RKO (cell line): ENCODE results near the gene TMEM134.

Experiments
- DNase-seq: peaks from one replicate; pipeline ENCODE4 v3.0.0-alpha.2; 2016; ENCODE audit warnings: low spot score

Gene TMEM134

DNA sequence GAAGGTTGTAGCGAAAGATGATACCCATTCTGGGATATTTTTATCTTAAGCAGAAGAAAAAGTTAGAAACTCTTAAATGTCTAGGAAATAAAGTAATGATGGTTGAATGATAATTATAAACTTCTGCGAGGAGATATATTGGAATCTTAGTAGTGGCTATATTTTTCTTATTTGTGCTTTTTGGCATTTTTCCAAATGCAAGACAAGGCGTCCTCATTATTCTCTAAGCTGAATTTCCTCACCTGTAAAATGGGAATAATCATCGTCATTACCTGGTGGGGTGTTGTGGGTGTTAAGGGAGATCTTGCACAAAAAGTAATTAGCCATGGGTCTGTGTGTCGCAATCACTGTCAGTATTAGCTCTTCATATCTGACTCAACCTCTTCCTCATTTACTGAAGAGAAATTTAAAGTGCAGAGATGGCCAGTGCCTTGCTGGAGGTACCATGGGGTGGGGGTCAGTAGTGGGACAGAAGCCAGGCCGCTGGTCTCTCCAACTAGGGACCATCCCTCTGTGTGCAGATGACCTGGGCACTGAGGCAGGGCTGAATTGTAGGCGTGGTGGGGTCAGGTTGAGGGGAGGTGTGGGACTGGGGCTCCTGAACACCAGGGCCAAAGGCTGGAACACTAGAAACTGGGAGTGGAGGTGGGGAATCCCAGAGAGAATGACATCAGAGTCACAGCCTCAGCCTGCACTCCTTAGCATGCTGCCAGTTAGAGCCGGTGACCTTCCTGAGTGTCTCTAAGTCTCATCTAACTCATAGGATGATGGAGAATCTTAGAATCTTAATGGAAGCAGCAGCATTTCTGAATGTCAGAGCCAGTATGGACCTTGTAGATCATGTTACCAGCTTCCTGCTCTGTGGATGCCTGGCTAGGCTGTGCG is 32.0 kb upstream of the TMEM134 start:
- DNase-seq: no peak

- DNase-seq: no peak
These were observed 31.4 kb upstream of the TMEM134 start for GRCh38 chr11:67500484-67500821.

DNA sequence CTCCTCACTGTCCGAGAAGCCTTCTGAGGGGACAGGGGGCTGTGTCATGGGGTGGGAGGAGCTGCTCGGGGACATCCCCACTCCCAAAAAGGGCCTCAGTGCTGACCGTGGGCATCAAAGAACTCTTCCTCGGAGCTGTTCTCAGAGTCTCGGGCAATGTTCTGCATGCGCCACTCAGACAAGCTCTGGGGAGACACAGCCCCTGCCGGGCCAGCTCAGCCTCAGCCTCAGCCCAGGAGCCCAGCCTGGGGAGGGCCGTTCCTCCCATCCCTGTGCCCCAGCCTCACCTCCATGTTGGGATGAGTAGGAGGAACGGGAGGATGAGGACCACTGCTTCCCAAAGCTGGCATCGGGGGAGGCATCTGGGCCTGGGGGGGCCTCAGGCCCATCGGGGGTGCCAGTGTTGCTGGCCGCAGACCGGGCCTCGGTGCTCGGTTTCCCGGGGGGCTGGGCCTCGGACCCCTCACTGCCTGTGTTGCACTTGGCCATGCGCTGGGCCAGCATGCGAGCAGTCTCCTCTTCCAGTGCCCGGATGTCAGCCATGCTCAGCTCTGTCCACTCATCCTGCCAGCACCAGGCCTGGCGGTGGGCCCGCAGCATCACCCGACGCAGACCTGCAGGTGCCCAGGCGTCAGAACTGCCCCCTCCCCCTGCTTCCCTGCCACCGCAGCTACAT is 30.9 kb upstream of the TMEM134 start:
- no peak for DNase-seq

DNA sequence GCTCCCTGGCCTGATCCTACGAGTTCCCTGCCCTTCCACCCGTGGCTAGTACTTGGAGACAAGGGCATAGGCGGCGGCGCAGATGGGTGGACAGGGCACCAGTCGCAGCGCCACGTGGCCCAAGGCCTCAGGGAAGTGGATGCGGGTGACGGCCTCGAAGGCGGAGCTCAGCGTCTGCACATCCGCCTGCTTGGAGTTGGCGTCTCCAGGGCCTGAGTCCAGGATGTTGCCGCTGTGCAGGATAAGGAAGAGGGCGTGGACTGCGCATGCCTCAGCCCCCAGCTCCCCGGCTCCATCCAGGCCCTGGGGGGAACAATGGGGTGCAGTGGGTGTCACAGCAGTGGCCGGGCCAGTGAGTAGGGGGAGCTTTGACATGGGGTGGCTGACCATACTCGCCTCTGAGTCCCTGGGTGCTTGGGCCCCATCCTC is 29.5 kb upstream of the TMEM134 start:
- DNase-seq: no peak

GRCh38 chr11:67497656-67498291 is 28.7 kb upstream of the TMEM134 start:
- DNase-seq: no peak

DNA sequence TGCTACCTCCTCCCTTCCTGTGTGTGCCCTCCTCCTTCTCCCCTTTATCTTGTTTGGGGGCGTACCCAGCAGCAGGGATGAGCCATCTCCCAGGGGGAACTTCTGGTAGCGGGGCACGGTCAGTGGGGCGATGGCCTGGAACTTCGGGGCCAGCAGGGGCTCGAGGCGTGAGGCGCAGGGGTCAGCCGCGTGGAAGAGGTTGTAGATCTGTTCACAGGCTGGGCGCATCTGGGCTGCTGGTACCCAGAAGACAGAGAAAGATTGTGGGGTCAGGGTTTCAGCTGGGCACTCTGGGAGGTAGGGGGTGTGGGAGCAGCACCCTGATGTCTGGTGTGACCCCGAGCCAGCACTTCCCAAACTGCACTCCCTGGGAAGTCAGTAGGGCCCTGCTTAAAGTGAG is 27.1 kb upstream of the TMEM134 start:
- no peak for DNase-seq

GRCh38 chr11:67495234-67496005 is 26.4 kb upstream of the TMEM134 start:
- no peak for DNase-seq

DNA sequence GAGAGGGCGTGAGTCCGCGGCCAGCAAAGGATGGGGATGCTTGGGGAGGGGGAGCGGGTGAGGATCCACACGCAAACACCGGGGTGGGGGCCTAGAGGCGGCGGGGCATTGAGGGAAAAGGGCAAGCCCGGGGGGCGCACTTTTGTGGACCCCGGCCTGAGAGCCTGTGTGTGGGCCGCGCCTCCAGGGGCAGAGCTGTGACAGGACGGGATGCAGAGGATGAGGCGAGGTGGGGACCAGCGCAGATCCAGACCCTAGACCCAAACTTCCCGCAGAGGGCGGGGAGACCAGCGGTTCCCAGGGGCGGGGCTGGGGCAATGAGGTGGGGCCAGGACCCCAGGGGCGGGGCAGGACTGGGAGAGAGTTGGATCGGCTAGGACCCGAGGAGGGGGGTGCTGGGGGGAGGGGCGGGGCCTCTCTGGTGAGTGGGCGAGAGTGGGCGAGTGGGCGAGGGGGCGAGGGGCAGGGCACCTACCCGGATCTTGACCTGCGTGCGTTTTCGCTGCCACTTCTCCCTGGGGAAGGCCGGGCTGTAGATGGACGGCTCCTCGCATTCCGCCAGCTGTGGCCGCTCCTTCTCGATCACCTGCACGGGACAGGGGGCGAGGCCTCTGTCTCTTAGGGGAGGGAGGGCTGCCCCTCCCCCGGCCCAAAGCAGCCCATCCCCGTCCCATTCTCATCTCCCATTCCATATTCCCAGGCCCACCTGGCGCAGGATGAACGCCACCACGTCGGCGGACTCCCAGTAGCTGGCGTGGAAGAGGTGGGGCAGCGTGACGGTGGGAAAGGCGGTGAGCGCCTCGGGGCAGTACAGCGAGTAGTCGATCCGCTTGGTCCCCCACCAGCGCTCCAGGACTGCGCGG is 25.6 kb upstream of the TMEM134 start:
- DNase-seq: no peak

GRCh38 chr11:67493548-67494370 is 24.7 kb upstream of the TMEM134 start:
- DNase-seq: no peak

GRCh38 chr11:67492801-67493547 is 23.9 kb upstream of the TMEM134 start:
- no peak for DNase-seq

GRCh38 chr11:67492069-67492727 is 23.1 kb upstream of the TMEM134 start:
- DNase-seq: no peak

- DNase-seq: no peak
These were observed 22.4 kb upstream of the TMEM134 start for GRCh38 chr11:67491276-67492068.

GRCh38 chr11:67490727-67491065 is 21.6 kb upstream of the TMEM134 start:
- no peak for DNase-seq

DNA sequence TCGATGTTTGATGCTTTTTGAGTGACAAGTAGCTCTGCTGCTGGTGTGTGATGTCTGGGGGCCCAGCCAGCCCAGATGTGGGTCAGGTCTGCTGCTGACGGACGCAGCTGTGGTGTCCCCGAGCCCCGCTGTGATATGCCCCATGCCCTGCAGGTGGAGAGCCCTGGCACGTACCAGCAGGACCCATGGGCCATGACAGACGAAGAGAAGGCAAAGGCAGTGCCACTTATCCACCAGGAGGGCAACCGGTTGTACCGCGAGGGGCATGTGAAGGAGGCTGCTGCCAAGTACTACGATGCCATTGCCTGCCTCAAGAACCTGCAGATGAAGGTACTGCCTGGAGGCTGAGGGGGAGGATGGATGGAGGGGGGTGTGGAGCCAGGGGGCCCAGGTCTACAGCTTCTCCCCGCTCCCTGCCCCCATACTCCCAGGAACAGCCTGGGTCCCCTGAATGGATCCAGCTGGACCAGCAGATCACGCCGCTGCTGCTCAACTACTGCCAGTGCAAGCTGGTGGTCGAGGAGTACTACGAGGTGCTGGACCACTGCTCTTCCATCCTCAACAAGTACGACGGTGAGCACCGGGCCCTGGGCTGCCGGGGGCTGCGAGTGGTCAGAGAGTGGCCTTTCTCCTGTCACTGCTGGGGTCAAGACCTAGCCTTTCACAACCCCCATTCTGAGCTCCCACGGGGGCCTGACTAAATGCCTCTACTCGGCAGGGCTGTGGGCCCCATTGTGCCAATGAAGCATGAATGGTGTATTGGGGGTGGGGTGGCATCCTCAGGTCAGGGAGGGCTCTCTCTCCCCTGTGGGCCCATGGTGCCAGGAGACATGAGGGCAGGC is 21.1 kb upstream of the TMEM134 start:
- no peak for DNase-seq

DNA sequence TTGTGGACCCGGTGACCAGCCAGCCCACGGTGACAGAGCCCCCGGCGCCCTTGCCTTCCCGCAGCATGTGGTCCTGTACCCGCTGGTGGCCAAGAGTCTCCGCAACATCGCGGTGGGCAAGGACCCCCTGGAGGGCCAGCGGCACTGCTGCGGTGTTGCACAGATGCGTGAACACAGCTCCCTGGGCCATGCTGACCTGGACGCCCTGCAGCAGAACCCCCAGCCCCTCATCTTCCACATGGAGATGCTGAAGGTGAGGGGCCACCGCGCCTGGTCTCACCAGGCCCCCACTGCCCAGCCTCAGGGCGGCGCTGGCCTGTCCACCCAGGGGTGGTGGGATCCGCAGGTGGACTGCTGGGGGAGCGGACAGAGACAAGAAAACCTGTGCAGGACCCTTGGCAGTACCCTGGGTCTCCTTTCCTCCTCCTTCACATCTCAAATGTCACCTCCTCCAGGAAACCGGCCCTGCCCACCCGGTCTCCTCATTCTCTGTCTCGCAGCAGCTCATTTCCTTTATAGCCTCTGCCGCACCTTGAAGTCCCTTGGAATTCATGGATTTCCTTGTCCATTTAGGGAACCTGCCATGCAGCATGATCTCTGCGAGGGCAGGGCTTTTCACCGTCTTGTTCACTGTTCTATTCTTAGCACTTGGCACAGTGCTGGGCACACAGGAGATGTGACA is 20.3 kb upstream of the TMEM134 start:
- no peak for DNase-seq

DNA sequence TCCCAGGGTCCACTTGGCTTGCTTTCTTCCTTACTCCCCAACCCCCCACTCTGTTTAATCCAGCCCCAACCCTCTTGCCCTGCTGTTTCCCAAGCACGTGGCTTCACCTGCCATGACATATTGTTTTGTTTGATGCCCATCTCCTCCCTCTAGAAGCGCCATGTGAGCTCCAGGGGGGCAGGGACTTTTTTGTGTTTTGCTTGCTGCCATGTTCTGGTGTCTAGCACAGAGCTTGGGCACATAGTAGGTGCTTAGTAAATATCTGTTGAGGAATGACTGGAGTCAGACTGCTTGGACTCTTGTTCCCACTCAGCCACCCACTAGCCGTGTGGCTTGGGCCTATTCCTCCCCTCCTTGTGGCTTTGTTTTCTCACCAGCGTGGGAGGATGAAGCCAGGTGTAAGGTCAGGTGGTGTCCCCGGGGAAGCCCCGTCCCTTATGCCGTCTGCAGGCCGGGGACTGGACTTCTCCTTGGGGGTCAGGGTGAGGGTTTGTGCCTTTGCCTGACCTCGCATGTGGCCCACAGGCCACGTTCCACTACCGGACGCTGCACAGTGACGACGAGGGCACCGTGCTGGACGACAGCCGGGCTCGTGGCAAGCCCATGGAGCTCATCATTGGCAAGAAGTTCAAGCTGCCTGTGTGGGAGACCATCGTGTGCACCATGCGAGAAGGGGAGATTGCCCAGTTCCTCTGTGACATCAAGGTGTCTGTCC is 17.6 kb upstream of the TMEM134 start:
- DNase-seq: no peak
